OCI-LY7 (cell line): ENCODE results near the gene CD59. TPM values are rescaled to one million over a fixed set of nuclear protein-coding genes. Genes with fewer than 3 reads are reported as not detected.

Experiments
- BruUV-seq: library from RNA; stranded (reverse); fragments of 400-500 nt; replicated peaks from 2 replicates; lab custom pipeline; 2021; lab: Mats Ljungman, UMichigan
- CTCF ChIA-PET: fragments of 300-600 bp; sonication (Branson Sonifier 250); formaldehyde crosslinking; loops from one replicate; lab custom pipeline; 2022; ENCODE audit warnings: antibody characterized with exemption; ENCODE audit not compliant: unreplicated experiment; lab: Charles Lee
- POLR2A ChIA-PET: fragments of 300-600 bp; sonication (Branson Sonifier 250); formaldehyde crosslinking; loops from one replicate; lab custom pipeline; 2022; ENCODE audit warnings: antibody characterized with exemption; lab: Charles Lee
- DNase-seq: peaks from one replicate; pipeline ENCODE4 v3.0.0-alpha.2; 2015; ENCODE audit warnings: low spot score
- H2AFZ ChIP-seq: fragments of 200-600 bp; sonication (generic), shearing (Covaris generic); 2 replicates; pipeline ENCODE4 v1.6.1; 2014; ENCODE audit warnings: mild to moderate bottlenecking, antibody characterized with exemption, low read length, moderate library complexity
- H3K27ac ChIP-seq: fragments of 200-600 bp; sonication (generic); 2 replicates; pipeline ENCODE4 v1.5.1; 2014; ENCODE audit warnings: mixed run types, low read depth, mild to moderate bottlenecking, moderate library complexity, low read length, inconsistent platforms; ENCODE audit not compliant: poor library complexity, severe bottlenecking
- H3K36me3 ChIP-seq: fragments of 200-600 bp; sonication (generic); 2 replicates; pipeline ENCODE4 v1.6.1; 2014; ENCODE audit warnings: mild to moderate bottlenecking, antibody characterized with exemption, low read length, moderate library complexity, mixed read lengths; ENCODE audit not compliant: insufficient read depth
- H3K4me1 ChIP-seq: fragments of 200-600 bp; sonication (generic); 2 replicates; pipeline ENCODE4 v1.5.1; 2014; ENCODE audit warnings: mild to moderate bottlenecking, low read length; ENCODE audit not compliant: insufficient read depth, poor library complexity, severe bottlenecking
- H3K4me2 ChIP-seq: fragments of 200-600 bp; sonication (generic); 2 replicates; pipeline ENCODE4 v1.6.1; 2014; ENCODE audit warnings: mild to moderate bottlenecking, low read length
- H3K4me3 ChIP-seq: fragments of 200-600 bp; sonication (generic); 2 replicates; pipeline ENCODE4 v1.5.1; 2014; ENCODE audit warnings: mild to moderate bottlenecking, low read depth, low read length; ENCODE audit not compliant: poor library complexity, severe bottlenecking
- H3K79me2 ChIP-seq: fragments of 200-600 bp; sonication (generic); 2 replicates; pipeline ENCODE4 v1.6.1; 2016; ENCODE audit warnings: low read depth, mild to moderate bottlenecking, low read length, moderate library complexity, mixed read lengths; ENCODE audit not compliant: insufficient read depth
- H3K9me2 ChIP-seq: fragments of 200-600 bp; sonication (generic); 2 replicates; pipeline ENCODE4 v1.6.1; 2016; ENCODE audit warnings: mild to moderate bottlenecking, low read length, mixed read lengths; ENCODE audit not compliant: insufficient read depth
- H3K9me3 ChIP-seq: fragments of 200-600 bp; sonication (generic); 2 replicates; pipeline ENCODE4 v1.6.1; 2014; ENCODE audit warnings: mild to moderate bottlenecking, mixed run types, low read length, mixed read lengths
- H4K20me1 ChIP-seq: fragments of 200-600 bp; sonication (generic); 2 replicates; pipeline ENCODE4 v1.6.1; 2014; ENCODE audit warnings: mild to moderate bottlenecking, antibody characterized with exemption, low read length, moderate library complexity, mixed read lengths; ENCODE audit not compliant: insufficient read depth
- CTCF ChIP-seq: fragments of 200-600 bp; sonication (generic); conservative IDR thresholded peaks from 2 replicates; pipeline ENCODE4 v1.5.1; 2014; ENCODE audit warnings: mild to moderate bottlenecking, antibody characterized with exemption, low read length, moderate library complexity, mixed read lengths
- EZH2phosphoT487 ChIP-seq: fragments of 200-600 bp; sonication (generic); IDR thresholded peaks from 2 replicates; pipeline ENCODE4 v1.6.1; 2018; ENCODE audit warnings: low read depth, borderline replicate concordance, mild to moderate bottlenecking, mixed run types, antibody characterized with exemption, low read length, moderate library complexity, mixed read lengths
- intact Hi-C: fragments of 100-400 bp; cut with micrococcal nuclease; formaldehyde crosslinking; loops from one replicate; pipeline ENCODE4 v1.10.0; 2022; ENCODE audit not compliant: unreplicated experiment
- total RNA-seq, 2 experiments: library from RNA; depleted of rRNA in 1 of 2; stranded (reverse); fragments of >200 nt in 1 of 2; shearing (Covaris generic) in 1 of 2; gene quantifications; 2 replicates each; pipeline ENCODE4 v1.2.3, GENCODE V29; 2014 to 2022

CD59 gene
- total RNA-seq, 2 experiments from 2014 or later: 20.2 to 35.5 TPM

GRCh38 chr11:33772870-33773269 is 36.6 kb upstream of the CD59 start:
- CTCF ChIA-PET: no interaction called here
- POLR2A ChIA-PET: interaction anchor here (2.2 kb wide), 1 partner anchor 12 kb away, joined by 8 read pairs; no protein-coding TSS in a partner anchor
- Histone ChIP-seq H3K4me2 (peak overlapping the region; percentile 87), H3K79me2 (no peaks in the 10 kb centered on the region), H3K36me3 (peaks cover 9% of the 10 kb centered on the region), H3K9me3 (no peaks in the 10 kb centered on the region), H4K20me1 (no peaks in the 10 kb centered on the region), H3K4me3 (peak overlapping the region; percentile 97), H3K27ac (no peak overlapping the region), H3K4me1 (peaks cover 17% of the 10 kb centered on the region), H3K9me2 (no peaks in the 10 kb centered on the region), H2AFZ (no peak overlapping the region)
- TF ChIP-seq EZH2phosphoT487 (no peak), CTCF (no peak)
- intact Hi-C loops: no loop called here
- DNase-seq: no peak
- no TSS peak for BruUV-seq

GRCh38 chr11:33772300-33772699 is 36.1 kb upstream of the CD59 start:
- Histone ChIP-seq H2AFZ (no peak overlapping the region), H3K9me3 (no peaks in the 10 kb centered on the region), H3K4me1 (peaks cover 20% of the 10 kb centered on the region), H3K27ac (no peak overlapping the region), H3K4me2 (no peak overlapping the region), H3K36me3 (peaks cover 14% of the 10 kb centered on the region), H3K4me3 (no peak overlapping the region), H3K79me2 (no peaks in the 10 kb centered on the region), H4K20me1 (no peaks in the 10 kb centered on the region), H3K9me2 (no peaks in the 10 kb centered on the region)
- ChIA-PET CTCF (no interaction called here), POLR2A (interaction anchor here (2.2 kb wide), 1 partner anchor 11 kb away, joined by 8 read pairs; no protein-coding TSS in a partner anchor)
- intact Hi-C loops: no loop called here
- TF ChIP-seq EZH2phosphoT487: no peak
- no peak for TF ChIP-seq CTCF
- TSS peak; percentile 44 for BruUV-seq
- no peak for DNase-seq

- Histone ChIP-seq H3K79me2 (no peaks in the 10 kb centered on the region), H3K36me3 (peaks cover 23% of the 10 kb centered on the region), H3K27ac (no peak overlapping the region), H4K20me1 (no peaks in the 10 kb centered on the region), H2AFZ (no peak overlapping the region), H3K9me2 (no peaks in the 10 kb centered on the region), H3K9me3 (no peaks in the 10 kb centered on the region), H3K4me2 (no peak overlapping the region), H3K4me1 (peaks cover 18% of the 10 kb centered on the region), H3K4me3 (no peak overlapping the region)
- CTCF ChIA-PET: no interaction called here
- DNase-seq: no peak
- POLR2A ChIA-PET: no interaction called here
- BruUV-seq: no TSS peak
- intact Hi-C loops: no loop called here
- TF ChIP-seq CTCF (no peak), EZH2phosphoT487 (no peak)
Measured at GRCh38 chr11:33770236-33770635, 34.0 kb upstream of the CD59 start.
